HEK293 (cell line): ENCODE data around the gene STK35.

Experiments used
- PRDM1 ChIP-seq: fragments of 450-650 bp; formaldehyde crosslinking; IDR thresholded peaks from 2 replicates; pipeline ENCODE4; 2016; ENCODE audit warnings: missing biosample characterization, missing genetic modification characterization
- REPIN1 ChIP-seq: fragments of 450-650 bp; formaldehyde crosslinking; IDR thresholded peaks from 2 replicates; pipeline ENCODE4 v1.5.1; 2017; ENCODE audit warnings: missing biosample characterization, missing genetic modification characterization, low read depth
- TCF7L2 ChIP-seq: IDR thresholded peaks from 2 replicates; pipeline ENCODE4 v1.6.1; 2011; ENCODE audit warnings: low read depth, mild to moderate bottlenecking, inconsistent platforms, low read length, moderate library complexity, borderline replicate concordance
- ZBTB8A ChIP-seq: fragments of 450-650 bp; formaldehyde crosslinking; IDR thresholded peaks from 2 replicates; pipeline ENCODE4 v1.5.1; 2016; ENCODE audit warnings: missing biosample characterization, missing genetic modification characterization
- ZNF239 ChIP-seq: fragments of 450-650 bp; formaldehyde crosslinking; IDR thresholded peaks from 2 replicates; pipeline ENCODE4 v1.5.1; 2016; ENCODE audit warnings: missing biosample characterization, missing genetic modification characterization
- ZNF362 ChIP-seq: fragments of 450-650 bp; formaldehyde crosslinking; IDR thresholded peaks from 2 replicates; pipeline ENCODE4 v1.5.1; 2016; ENCODE audit warnings: missing biosample characterization, missing genetic modification characterization
- ZNF449 ChIP-seq: fragments of 450-650 bp; formaldehyde crosslinking; IDR thresholded peaks from 2 replicates; pipeline ENCODE4 v1.5.1; 2017; ENCODE audit warnings: missing biosample characterization, mild to moderate bottlenecking, missing genetic modification characterization, moderate library complexity
- ZNF510 ChIP-seq: fragments of 450-650 bp; formaldehyde crosslinking; IDR thresholded peaks from 2 replicates; pipeline ENCODE4 v1.5.1; 2018; ENCODE audit warnings: mild to moderate bottlenecking, missing genetic modification characterization, missing biosample characterization; ENCODE audit not compliant: insufficient replicate concordance
- ZNF843 ChIP-seq: fragments of 450-650 bp; formaldehyde crosslinking; IDR thresholded peaks from 2 replicates; pipeline ENCODE4 v1.5.1; 2016; ENCODE audit warnings: missing biosample characterization, missing genetic modification characterization
- TF ChIP-seq, protein P1 (sequence below): fragments of 450-650 bp; formaldehyde crosslinking; IDR thresholded peaks from 2 replicates; pipeline ENCODE4 v1.5.1; 2016; ENCODE audit warnings: missing biosample characterization, missing genetic modification characterization
- TF ChIP-seq, protein P2 (sequence below): fragments of 450-650 bp; formaldehyde crosslinking; IDR thresholded peaks from 2 replicates; pipeline ENCODE4 v1.5.1; 2016; ENCODE audit warnings: missing biosample characterization, missing genetic modification characterization, low read depth
- TF ChIP-seq, protein P3 (sequence below): fragments of 450-650 bp; formaldehyde crosslinking; IDR thresholded peaks from 2 replicates; pipeline ENCODE4 v1.5.1; 2016; ENCODE audit warnings: missing biosample characterization, missing genetic modification characterization

DNA sequence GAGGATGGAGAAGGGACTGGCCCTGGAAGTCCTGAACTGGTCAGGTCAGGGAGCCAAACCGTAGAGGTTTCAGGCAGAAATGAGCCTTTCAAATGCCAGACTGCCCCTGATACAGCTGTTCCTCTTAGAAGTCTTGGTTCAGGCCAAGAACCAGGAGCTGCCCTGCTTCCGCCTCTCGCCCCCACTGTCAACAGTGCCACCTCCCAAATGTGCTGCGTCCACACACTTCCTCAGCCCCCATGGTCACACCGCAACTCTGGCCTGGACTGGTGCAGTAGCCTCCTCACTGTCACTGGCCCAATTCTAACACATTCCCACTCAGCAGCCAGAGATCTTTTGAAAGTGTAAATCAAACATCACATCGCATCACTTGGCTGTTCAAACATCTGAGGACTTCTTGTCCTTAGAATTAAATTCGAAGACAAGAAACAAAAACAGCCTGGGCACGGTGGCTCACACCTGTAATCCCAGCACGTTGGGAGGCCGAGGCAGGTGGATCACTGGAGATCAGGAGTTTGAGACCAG lies 69.7 kb downstream of the STK35 start:
- TF ChIP-seq, protein P1, sequence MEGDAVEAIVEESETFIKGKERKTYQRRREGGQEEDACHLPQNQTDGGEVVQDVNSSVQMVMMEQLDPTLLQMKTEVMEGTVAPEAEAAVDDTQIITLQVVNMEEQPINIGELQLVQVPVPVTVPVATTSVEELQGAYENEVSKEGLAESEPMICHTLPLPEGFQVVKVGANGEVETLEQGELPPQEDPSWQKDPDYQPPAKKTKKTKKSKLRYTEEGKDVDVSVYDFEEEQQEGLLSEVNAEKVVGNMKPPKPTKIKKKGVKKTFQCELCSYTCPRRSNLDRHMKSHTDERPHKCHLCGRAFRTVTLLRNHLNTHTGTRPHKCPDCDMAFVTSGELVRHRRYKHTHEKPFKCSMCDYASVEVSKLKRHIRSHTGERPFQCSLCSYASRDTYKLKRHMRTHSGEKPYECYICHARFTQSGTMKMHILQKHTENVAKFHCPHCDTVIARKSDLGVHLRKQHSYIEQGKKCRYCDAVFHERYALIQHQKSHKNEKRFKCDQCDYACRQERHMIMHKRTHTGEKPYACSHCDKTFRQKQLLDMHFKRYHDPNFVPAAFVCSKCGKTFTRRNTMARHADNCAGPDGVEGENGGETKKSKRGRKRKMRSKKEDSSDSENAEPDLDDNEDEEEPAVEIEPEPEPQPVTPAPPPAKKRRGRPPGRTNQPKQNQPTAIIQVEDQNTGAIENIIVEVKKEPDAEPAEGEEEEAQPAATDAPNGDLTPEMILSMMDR (tag by site-specific recombination) = no peak
- TF ChIP-seq TCF7L2 = no peak
- TF ChIP-seq, protein P2, sequence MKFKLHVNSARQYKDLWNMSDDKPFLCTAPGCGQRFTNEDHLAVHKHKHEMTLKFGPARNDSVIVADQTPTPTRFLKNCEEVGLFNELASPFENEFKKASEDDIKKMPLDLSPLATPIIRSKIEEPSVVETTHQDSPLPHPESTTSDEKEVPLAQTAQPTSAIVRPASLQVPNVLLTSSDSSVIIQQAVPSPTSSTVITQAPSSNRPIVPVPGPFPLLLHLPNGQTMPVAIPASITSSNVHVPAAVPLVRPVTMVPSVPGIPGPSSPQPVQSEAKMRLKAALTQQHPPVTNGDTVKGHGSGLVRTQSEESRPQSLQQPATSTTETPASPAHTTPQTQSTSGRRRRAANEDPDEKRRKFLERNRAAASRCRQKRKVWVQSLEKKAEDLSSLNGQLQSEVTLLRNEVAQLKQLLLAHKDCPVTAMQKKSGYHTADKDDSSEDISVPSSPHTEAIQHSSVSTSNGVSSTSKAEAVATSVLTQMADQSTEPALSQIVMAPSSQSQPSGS = no peak
- TF ChIP-seq ZNF449 (tag by site-specific recombination) = no peak
- TF ChIP-seq, protein P3, sequence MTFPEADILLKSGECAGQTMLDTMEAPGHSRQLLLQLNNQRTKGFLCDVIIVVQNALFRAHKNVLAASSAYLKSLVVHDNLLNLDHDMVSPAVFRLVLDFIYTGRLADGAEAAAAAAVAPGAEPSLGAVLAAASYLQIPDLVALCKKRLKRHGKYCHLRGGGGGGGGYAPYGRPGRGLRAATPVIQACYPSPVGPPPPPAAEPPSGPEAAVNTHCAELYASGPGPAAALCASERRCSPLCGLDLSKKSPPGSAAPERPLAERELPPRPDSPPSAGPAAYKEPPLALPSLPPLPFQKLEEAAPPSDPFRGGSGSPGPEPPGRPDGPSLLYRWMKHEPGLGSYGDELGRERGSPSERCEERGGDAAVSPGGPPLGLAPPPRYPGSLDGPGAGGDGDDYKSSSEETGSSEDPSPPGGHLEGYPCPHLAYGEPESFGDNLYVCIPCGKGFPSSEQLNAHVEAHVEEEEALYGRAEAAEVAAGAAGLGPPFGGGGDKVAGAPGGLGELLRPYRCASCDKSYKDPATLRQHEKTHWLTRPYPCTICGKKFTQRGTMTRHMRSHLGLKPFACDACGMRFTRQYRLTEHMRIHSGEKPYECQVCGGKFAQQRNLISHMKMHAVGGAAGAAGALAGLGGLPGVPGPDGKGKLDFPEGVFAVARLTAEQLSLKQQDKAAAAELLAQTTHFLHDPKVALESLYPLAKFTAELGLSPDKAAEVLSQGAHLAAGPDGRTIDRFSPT (tag by site-specific recombination) = no peak
- TF ChIP-seq ZNF362 (tag by site-specific recombination) = no peak
- TF ChIP-seq ZBTB8A = no peak
- no peak for TF ChIP-seq ZNF843
- TF ChIP-seq ZNF239 (tag by site-specific recombination) = no peak
- TF ChIP-seq ZNF510 = no peak
- TF ChIP-seq REPIN1 (tag by site-specific recombination) = no peak
- TF ChIP-seq PRDM1 (tag by site-specific recombination) = no peak
